ENCODE measurements around the gene NAPG. TPM values are rescaled to one million over a fixed set of nuclear protein-coding genes. Genes with fewer than 3 reads are reported as not detected.

NAPG gene
- total and polyA plus RNA-seq, 9 of the 15 experiments (the other 6 are each of a cell fraction or from before 2014, with no cell fraction given): 31.6 to 63.3 (median 50.9) TPM

- TF ChIP-seq ZBTB34 (CRISPR knock-in tag; IDR thresholded peaks at IDR 0.05) (no peak), U2AF2 (optimal IDR thresholded peaks at IDR 0.05; ENCODE audit: low read depth, low read length) (no peak), PHB2 (IDR thresholded peaks at IDR 0.05; ENCODE audit: low read depth) (no peak), NR3C1 (CRISPR knock-in tag; IDR thresholded peaks at IDR 0.05) (no peak), EP400 (IDR thresholded peaks at IDR 0.05) (0 out of 2 replicates have a peak, but pooled peaks have one; percentile 19), ZNF354B (CRISPR knock-in tag; IDR thresholded peaks at IDR 0.05) (no peak), CCAR2 (IDR thresholded peaks at IDR 0.05; ENCODE audit: low read depth, low read length) (no peak), MAFG (tag; conservative IDR thresholded peaks at IDR 0.05) (peak; percentile 63), FOXK2 (conservative IDR thresholded peaks at IDR 0.05 in 1 of 2, IDR thresholded peaks at IDR 0.05 in 1 of 2; ENCODE audit: low read depth in 2 of 2) (peak; percentile 69 to 83), TBP (optimal IDR thresholded peaks at IDR 0.05; ENCODE audit: low read depth, low read length) (no peak), C11orf30 (IDR thresholded peaks at IDR 0.05; ENCODE audit: low read depth) (peak; percentile 55; the same call in 1 of the 2 replicates), CEBPG (CRISPR knock-in tag; IDR thresholded peaks at IDR 0.05) (no peak), CEBPG (tag; conservative IDR thresholded peaks at IDR 0.05 in 1 of 2, IDR thresholded peaks at IDR 0.05 in 1 of 2) (no peak), MAFK (IDR thresholded peaks at IDR 0.05; ENCODE audit: low read length) (no peak), PATZ1 (CRISPR knock-in tag; IDR thresholded peaks at IDR 0.05; ENCODE audit: borderline replicate concordance) (no peak), BRF2 (IDR thresholded peaks at IDR 0.05; ENCODE audit: borderline replicate concordance, insufficient read depth, insufficient read length) (no peak), GTF2F1 (IDR thresholded peaks at IDR 0.05; ENCODE audit: low read depth, low read length) (no peak), ZNF277 (CRISPR knock-in tag; IDR thresholded peaks at IDR 0.05; ENCODE audit: borderline replicate concordance) (no peak), THRB (CRISPR knock-in tag; conservative IDR thresholded peaks at IDR 0.05) (no peak)
These were observed 39.3 kb downstream of the NAPG start (continued) for GRCh38 chr18:10564975-10565773.
